CD1c-positive myeloid dendritic cell (primary cell): ENCODE measurements around the gene SPRED3.

ENCODE experiments used
- DNase-seq: peaks from one replicate; pipeline ENCODE4 v3.0.0-alpha.2; 2016; ENCODE audit errors: extremely low spot score

SPRED3 gene

DNA sequence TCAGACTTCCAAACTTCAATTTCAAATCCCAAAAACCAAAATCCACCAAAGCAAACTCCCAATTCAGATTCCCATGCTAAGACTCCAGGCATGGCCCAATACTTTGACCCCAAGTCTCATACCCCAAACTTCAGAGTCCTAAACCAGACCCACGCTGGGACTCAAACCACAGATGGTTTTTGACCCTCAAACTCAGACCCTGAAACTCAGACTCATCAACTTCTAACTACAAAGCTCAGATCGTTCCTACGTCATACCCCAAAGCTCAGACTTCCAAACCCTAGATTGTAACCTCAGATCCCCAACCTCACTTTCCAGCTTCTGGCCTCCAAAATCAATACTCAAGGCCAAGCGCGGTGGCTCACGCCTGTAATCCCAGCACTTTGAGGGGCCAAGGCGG is 56.9 kb downstream of the SPRED3 start:
- DNase-seq, result no peak

- no peak for DNase-seq
Measured at GRCh38 chr19:38448225-38448624, 59.7 kb downstream of the SPRED3 start.
